Femur (tissue), 1 donor: Measurements from ENCODE around the gene NARS2.
A peak's percentile ranks its signal among the peaks of the same experiment; 100 is the strongest.

Experiments used
- DNase-seq: peaks from one replicate; pipeline ENCODE4 v3.0.0-alpha.2; 2017

Gene NARS2

DNA sequence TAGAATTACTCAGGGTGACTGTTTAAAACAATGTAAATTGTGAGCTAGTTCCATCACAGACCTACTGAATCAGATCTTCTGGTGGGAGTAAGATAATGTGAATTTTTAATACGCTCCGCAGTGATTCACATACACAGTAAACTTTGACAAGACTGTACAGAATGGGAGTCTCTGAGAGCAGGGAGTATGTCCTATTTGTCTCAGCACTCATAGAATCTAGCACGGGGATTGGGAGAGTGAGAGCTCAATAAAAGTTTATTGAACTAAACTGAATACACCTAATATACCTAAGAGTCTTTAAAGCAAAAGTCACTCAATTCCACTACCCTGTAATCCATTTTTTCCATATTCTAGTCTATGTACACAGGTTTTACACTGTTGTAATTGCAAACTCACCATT is 145.9 kb downstream of the NARS2 start:
- no peak for DNase-seq

- no peak for DNase-seq
These were observed 146.4 kb downstream of the NARS2 start for GRCh38 chr11:78428266-78428636.

- DNase-seq, result no peak
These were observed 146.9 kb downstream of the NARS2 start for GRCh38 chr11:78427615-78428265.

GRCh38 chr11:78426845-78427244 is 147.8 kb downstream of the NARS2 start:
- DNase-seq, result no peak

DNA sequence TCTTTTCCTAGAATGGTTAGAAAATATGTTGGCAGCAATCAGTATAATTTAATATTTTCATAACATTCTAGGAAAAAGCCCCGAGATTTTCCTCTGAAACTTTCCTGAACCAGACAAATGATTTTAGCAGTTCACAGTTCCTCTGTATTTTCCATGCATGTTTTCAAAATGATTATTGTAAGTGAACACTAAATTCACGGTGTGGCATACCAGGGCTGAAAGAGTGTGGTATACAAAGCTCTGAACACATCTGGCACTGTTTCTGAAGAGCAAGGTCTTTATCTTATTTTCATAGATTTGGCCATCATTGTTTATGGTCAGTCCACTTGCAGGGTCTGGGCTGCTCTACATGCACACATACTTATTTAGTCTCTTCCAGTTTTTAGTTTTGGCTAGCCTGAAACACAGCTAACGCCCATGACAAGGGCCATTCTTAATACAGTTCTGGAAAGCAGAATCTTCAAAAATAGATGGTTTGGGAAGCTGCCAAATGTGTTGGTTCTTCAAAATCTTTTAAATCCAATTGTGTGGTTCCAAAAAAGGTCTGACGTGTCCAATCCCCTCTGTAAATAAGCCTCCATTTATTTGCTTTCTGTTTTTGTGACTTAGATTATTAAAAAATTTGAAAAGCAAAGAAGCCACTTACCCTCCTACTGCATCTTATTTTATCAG is 149.1 kb downstream of the NARS2 start:
- no peak for DNase-seq

- DNase-seq, result no peak
These were observed 150.1 kb downstream of the NARS2 start for GRCh38 chr11:78424334-78425270.

GRCh38 chr11:78423241-78423640 is 151.4 kb downstream of the NARS2 start:
- DNase-seq, result no peak

DNA sequence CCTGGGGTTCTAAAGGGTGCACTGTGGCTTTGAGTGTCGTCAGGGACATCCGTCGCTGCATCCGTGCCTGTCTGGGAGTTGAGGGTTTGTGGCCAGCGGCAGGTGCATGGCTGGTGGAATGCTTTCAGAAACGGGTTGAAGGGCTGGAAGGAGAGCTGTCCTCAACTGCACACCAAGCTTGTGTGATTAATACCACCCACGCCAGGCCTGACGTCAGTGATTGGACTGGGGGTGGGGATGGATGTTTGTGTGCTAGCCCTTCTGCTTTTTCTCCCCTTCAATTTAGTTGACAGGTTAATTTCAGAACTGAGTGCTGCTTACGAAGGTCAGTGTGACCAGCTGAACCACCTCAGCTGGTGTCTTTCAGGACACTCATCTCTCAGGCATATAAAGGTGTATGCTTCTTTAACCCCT is 153.9 kb downstream of the NARS2 start:
- DNase-seq, result peak; percentile 65

GRCh38 chr11:78420255-78420764 is 154.4 kb downstream of the NARS2 start:
- DNase-seq, result peak; percentile 81

- DNase-seq, result peak; percentile 56
These were observed 155.3 kb downstream of the NARS2 start for GRCh38 chr11:78419327-78419726.

GRCh38 chr11:78418584-78419211 is 156.0 kb downstream of the NARS2 start:
- DNase-seq, result no peak

DNA sequence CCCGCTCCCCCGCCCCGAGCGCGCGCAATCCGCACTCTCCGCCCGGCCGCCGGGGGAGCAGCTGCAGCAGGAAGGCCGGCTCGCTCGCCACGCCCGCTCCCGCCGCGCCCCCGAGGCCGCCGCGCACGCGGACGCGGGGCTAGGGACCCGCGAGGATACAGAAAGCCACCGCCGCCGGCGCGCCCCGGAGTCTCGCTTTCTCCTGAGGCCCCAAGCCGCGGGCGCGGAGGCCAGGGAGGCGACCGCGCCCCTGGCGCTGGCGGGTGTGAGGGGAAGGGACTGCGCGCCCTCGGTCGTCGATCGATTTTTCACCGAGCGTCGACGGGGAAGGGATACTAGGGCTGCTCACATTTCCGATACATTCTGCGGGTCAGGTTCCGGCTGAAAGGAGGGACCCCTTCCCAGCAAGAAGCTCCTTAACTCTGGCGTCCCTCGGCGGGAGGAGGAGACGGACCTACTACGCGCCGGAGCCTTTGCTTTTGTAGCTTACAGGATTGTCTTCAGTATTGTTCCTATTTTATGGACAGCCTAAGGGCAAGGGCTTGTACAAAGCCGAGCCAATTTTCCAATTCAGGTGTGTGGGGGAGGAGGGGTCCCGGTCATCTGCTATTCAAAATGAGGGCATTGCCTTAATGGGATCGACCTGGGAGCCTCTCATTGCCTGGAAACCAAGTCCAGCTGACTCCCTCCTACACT is 156.6 kb downstream of the NARS2 start:
- peak; percentile 89 for DNase-seq

GRCh38 chr11:78417175-78417887 is 157.3 kb downstream of the NARS2 start, which contains the start of gene GAB2:
Gene GAB2 (minus strand): TSS chr11:78417820. CDS start chr11:78417720, 100 bp downstream.
- DNase-seq, result no peak

- DNase-seq, result peak; percentile 92
These were observed 158.1 kb downstream of the NARS2 start for GRCh38 chr11:78416285-78417174.

- DNase-seq, result no peak
These were observed 159.3 kb downstream of the NARS2 start for GRCh38 chr11:78415338-78415737.

GRCh38 chr11:78414321-78415051 is 160.2 kb downstream of the NARS2 start:
- DNase-seq, result no peak

- no peak for DNase-seq
These were observed 166.0 kb downstream of the NARS2 start for GRCh38 chr11:78408619-78409018.

DNA sequence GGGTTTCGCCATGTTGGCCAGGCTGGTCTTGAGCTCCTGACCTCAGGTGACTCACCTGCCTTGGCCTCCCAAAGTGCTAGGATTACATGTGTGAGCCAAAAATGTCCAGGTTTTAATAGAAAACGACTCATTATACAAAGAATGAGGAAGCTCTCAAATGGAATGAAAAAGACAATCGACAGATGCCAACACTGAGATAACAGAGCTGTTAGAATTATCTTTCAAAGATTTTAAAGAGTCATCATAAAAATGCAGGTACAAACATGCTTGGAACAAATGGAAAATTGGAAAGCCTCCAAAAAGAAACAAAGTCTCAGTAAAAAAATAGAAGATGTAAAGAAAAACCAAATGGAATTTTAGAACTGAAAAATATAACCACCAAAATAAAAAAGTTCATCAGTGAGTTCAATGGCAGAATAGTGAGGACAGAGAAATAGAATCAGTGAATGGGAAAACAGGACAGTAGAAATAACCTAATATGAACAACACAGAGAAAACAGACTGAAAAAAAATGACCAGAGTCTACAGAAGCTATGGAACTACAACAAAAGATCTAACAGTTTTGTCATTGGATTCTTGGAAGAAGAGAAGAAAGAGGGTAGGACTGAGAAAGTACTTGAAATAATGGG is 168.0 kb downstream of the NARS2 start:
- no peak for DNase-seq

GRCh38 chr11:78405805-78406204 is 168.9 kb downstream of the NARS2 start:
- no peak for DNase-seq
